ENCODE data around the gene SMAD6. TPM values are rescaled to one million over a fixed set of nuclear protein-coding genes. Genes with fewer than 3 reads are reported as not detected.
A peak's percentile ranks its signal among the peaks of the same experiment; 100 is the strongest.

The SMAD6 gene
- total and polyA plus RNA-seq, 9 of the 15 experiments (the other 6 are each of a cell fraction or from before 2014, with no cell fraction given) = 0.10 to 15.5 (median 3.7) TPM

DNA sequence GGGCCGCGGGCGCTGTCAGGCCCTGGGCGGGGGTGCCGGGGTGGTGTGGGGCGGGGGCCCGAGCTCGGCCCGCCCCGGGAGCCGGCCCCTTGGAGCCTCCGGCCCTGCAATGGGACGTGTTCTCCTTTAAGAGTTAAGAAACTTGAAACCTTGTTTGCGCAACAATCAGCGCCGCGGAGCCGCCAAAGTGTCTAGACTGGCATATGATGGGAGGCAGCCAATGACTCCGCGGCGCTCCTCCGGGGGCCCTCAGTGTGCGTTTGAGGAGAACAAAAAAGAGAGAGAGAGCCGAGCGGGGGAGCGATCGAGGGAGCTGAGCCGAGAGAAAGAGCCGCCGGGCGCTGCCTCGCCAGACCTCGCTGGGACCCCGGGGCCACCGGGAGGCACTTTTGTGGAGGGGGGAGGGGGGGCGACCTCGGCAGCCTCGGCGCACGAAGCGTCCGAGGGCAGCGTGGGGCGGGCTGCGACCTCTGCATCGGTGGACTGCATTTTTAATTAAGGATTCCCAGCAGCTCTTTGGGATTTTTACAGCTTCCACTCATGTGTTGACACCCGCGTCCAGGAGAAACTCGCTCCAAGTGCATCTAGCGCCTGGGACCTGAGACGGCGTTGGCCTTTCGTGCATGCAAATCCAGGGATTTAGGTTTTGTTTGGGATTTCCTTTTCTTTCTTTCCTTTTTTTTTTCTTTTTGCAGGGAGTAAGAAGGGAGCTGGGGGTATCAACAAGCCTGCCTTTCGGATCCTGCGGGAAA, at the start of gene SMAD6 (continued):
- TF ChIP-seq, protein P1, sequence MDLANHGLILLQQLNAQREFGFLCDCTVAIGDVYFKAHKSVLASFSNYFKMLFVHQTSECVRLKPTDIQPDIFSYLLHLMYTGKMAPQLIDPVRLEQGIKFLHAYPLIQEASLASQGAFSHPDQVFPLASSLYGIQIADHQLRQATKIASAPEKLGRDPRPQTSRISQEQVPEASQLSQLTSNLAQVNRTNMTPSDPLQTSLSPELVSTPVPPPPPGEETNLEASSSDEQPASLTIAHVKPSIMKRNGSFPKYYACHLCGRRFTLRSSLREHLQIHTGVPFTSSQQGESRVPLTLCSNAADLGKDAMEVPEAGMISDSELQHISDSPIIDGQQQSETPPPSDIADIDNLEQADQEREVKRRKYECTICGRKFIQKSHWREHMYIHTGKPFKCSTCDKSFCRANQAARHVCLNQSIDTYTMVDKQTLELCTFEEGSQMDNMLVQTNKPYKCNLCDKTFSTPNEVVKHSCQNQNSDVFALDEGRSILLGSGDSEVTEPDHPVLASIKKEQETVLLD (IDR thresholded peaks at IDR 0.05) = no peak
- TF ChIP-seq FOSL1 (tag; conservative IDR thresholded peaks at IDR 0.05) (no peak), MYC (IDR thresholded peaks at IDR 0.05; ENCODE audit: low read depth, low read length) (0 out of 2 replicates have a peak, but pooled peaks have one; percentile 23), MYC (CRISPR knock-in tag; IDR thresholded peaks at IDR 0.05; ENCODE audit: borderline replicate concordance, low read depth) (no peak), KDM2B (CRISPR knock-in tag; IDR thresholded peaks at IDR 0.05) (peak; percentile 53; the same call in 1 of the 2 replicates), EP400 (IDR thresholded peaks at IDR 0.05) (0 out of 2 replicates have a peak, but pooled peaks have one; percentile 39), SIN3A (IDR thresholded peaks at IDR 0.05; ENCODE audit: borderline replicate concordance in 2 of 2, control insufficient read depth in 1 of 2, low read depth in 2 of 2, low read length in 2 of 2) (peak in 1 of 2 experiments; percentile 4; a peak in 1 of 4 replicates), SUPT5H (IDR thresholded peaks at IDR 0.05) (no peak), ZNF583 (CRISPR knock-in tag; IDR thresholded peaks at IDR 0.05) (no peak), PHB (CRISPR knock-in tag; IDR thresholded peaks at IDR 0.05) (no peak), GATAD2A (IDR thresholded peaks at IDR 0.05) (no peak), ZNF780A (CRISPR knock-in tag; IDR thresholded peaks at IDR 0.05) (no peak), HMGN3 (IDR thresholded peaks at IDR 0.05; ENCODE audit: borderline replicate concordance, extremely low read depth, insufficient read length, low read depth, low read length) (peak; percentile 71), TCF7L2 (IDR thresholded peaks at IDR 0.05; ENCODE audit: low read depth, low read length) (0 out of 2 replicates have a peak, but pooled peaks have one; percentile 10), ZBTB7A (IDR thresholded peaks at IDR 0.05; ENCODE audit: borderline replicate concordance, control insufficient read depth, low read depth, low read length) (0 out of 2 replicates have a peak, but pooled peaks have one; percentile 36), ZNF586 (CRISPR knock-in tag; conservative IDR thresholded peaks at IDR 0.05) (no peak), SMAD4 (CRISPR knock-in tag; conservative IDR thresholded peaks at IDR 0.05) (peak; percentile 100), NFIC (IDR thresholded peaks at IDR 0.05) (peak; percentile 25; the same call in 1 of the 2 replicates), BCOR (IDR thresholded peaks at IDR 0.05) (peak; percentile 55; the same call in 1 of the 2 replicates), SIX5 (IDR thresholded peaks at IDR 0.05; ENCODE audit: borderline replicate concordance in 1 of 2, insufficient read depth in 1 of 2, low read depth in 1 of 2, low read length in 2 of 2) (no peak), PHTF2 (CRISPR knock-in tag; IDR thresholded peaks at IDR 0.05) (no peak)
- TF ChIP-seq, protein P2, sequence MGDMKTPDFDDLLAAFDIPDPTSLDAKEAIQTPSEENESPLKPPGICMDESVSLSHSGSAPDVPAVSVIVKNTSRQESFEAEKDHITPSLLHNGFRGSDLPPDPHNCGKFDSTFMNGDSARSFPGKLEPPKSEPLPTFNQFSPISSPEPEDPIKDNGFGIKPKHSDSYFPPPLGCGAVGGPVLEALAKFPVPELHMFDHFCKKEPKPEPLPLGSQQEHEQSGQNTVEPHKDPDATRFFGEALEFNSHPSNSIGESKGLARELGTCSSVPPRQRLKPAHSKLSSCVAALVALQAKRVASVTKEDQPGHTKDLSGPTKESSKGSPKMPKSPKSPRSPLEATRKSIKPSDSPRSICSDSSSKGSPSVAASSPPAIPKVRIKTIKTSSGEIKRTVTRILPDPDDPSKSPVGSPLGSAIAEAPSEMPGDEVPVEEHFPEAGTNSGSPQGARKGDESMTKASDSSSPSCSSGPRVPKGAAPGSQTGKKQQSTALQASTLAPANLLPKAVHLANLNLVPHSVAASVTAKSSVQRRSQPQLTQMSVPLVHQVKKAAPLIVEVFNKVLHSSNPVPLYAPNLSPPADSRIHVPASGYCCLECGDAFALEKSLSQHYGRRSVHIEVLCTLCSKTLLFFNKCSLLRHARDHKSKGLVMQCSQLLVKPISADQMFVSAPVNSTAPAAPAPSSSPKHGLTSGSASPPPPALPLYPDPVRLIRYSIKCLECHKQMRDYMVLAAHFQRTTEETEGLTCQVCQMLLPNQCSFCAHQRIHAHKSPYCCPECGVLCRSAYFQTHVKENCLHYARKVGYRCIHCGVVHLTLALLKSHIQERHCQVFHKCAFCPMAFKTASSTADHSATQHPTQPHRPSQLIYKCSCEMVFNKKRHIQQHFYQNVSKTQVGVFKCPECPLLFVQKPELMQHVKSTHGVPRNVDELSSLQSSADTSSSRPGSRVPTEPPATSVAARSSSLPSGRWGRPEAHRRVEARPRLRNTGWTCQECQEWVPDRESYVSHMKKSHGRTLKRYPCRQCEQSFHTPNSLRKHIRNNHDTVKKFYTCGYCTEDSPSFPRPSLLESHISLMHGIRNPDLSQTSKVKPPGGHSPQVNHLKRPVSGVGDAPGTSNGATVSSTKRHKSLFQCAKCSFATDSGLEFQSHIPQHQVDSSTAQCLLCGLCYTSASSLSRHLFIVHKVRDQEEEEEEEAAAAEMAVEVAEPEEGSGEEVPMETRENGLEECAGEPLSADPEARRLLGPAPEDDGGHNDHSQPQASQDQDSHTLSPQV (IDR thresholded peaks at IDR 0.05) = peak; percentile 35; the same call in 1 of the 2 replicates
- TF ChIP-seq, protein P3, sequence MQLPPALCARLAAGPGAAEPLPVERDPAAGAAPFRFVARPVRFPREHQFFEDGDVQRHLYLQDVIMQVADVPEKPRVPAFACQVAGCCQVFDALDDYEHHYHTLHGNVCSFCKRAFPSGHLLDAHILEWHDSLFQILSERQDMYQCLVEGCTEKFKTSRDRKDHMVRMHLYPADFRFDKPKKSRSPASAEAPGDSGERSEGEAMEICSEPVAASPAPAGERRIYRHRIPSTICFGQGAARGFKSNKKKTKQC (CRISPR knock-in tag; IDR thresholded peaks at IDR 0.05) = no peak

Measured in K562 (cell line).